ENCODE measurements around the gene FRMD1. TPM values are rescaled to one million over a fixed set of nuclear protein-coding genes. Genes with fewer than 3 reads are reported as not detected.

FRMD1 gene
- total and polyA plus RNA-seq, 2 donors (not counting 3 experiments of a cell fraction or from before 2014, with no cell fraction given), result not detected

GRCh38 chr6:168028181-168028580 is 50.8 kb downstream of the FRMD1 start:
- DNase-seq (ENCODE audit: low read depth, low spot score) (no peak), FAIRE-seq (no peak)
- POLR2A ChIA-PET, result no interaction called here
- Histone ChIP-seq H3K9me1 (replicated peaks; ENCODE audit: control insufficient read depth, extremely low read depth, insufficient read depth, low read length) (no peaks in the 10 kb centered on the region), H3K4me1 (ENCODE audit: control insufficient read depth, extremely low read depth, insufficient read depth, low read length) (peaks cover 14% of the 10 kb centered on the region), H3K4me2 (ENCODE audit: insufficient read depth, low read length) (no peak overlapping the region), H3K4me3 (replicated peaks in 1 of 3; ENCODE audit: insufficient read depth in 1 of 3, low read depth in 1 of 3, low read length in 3 of 3) (no peak overlapping the region), H2AFZ (ENCODE audit: low read depth, low read length) (no peak overlapping the region), H3K27me3 (ENCODE audit: control insufficient read depth in 2 of 2, insufficient read depth in 2 of 2, low read length in 2 of 2) (no peaks in the 10 kb centered on the region), H3K9ac (replicated peaks; ENCODE audit: extremely low read depth, insufficient read depth, low read length) (no peak overlapping the region), H3K79me2 (ENCODE audit: control insufficient read depth, insufficient read depth, low read length) (no peaks in the 10 kb centered on the region), H3K9me3 (replicated peaks; ENCODE audit: control insufficient read depth, insufficient read depth, low read length) (no peaks in the 10 kb centered on the region), H3K27ac (ENCODE audit: insufficient read depth, low read depth, low read length) (no peak overlapping the region), H4K20me1 (replicated peaks; ENCODE audit: control insufficient read depth, extremely low read depth, insufficient read depth, low read length) (no peaks in the 10 kb centered on the region), H3K36me3 (ENCODE audit: control insufficient read depth in 2 of 2, extremely low read depth in 1 of 2, insufficient read depth in 2 of 2, low read length in 2 of 2) (no peaks in the 10 kb centered on the region)
- CTCF ChIA-PET, result no interaction called here
- dilution Hi-C loops (cut with MboI; ENCODE audit: extremely low pct_ligation_motif_present, low sequenced_read_pairs) (no loop called here), intact Hi-C loops (cut with micrococcal nuclease) (no loop called here)
- TF ChIP-seq JUN (IDR thresholded peaks at IDR 0.05; ENCODE audit: borderline replicate concordance, insufficient read depth, insufficient read length, low read depth) (no peak), GATA2 (IDR thresholded peaks at IDR 0.05; ENCODE audit: insufficient read depth, insufficient read length, low read depth, low read length) (no peak), CTCF (IDR thresholded peaks at IDR 0.05; ENCODE audit: extremely low read depth in 1 of 2, insufficient read depth in 1 of 2, low read depth in 1 of 2, low read length in 2 of 2) (no peak), FOS (IDR thresholded peaks at IDR 0.05; ENCODE audit: borderline replicate concordance, insufficient read depth, low read length) (no peak), EZH2 (IDR thresholded peaks at IDR 0.05; ENCODE audit: borderline replicate concordance, low read depth, low read length, severe bottlenecking) (no peak), POLR2A (IDR thresholded peaks at IDR 0.05; ENCODE audit: low read depth, low read length) (no peak), MYC (IDR thresholded peaks at IDR 0.05; ENCODE audit: low read depth, low read length) (no peak)
- no TSS peak for BruUV-seq (replicated peaks)

- dilution Hi-C loops (cut with MboI; ENCODE audit: extremely low pct_ligation_motif_present, low sequenced_read_pairs), result no loop called here
- Histone ChIP-seq H3K9ac (replicated peaks; ENCODE audit: extremely low read depth, insufficient read depth, low read length) (no peak overlapping the region), H3K79me2 (ENCODE audit: control insufficient read depth, insufficient read depth, low read length) (no peaks in the 10 kb centered on the region), H3K9me3 (replicated peaks; ENCODE audit: control insufficient read depth, insufficient read depth, low read length) (no peaks in the 10 kb centered on the region), H3K9me1 (replicated peaks; ENCODE audit: control insufficient read depth, extremely low read depth, insufficient read depth, low read length) (no peaks in the 10 kb centered on the region), H3K4me1 (ENCODE audit: control insufficient read depth, extremely low read depth, insufficient read depth, low read length) (peaks cover 9% of the 10 kb centered on the region), H2AFZ (ENCODE audit: low read depth, low read length) (no peak overlapping the region), H3K27ac (ENCODE audit: insufficient read depth, low read depth, low read length) (no peak overlapping the region), H3K27me3 (ENCODE audit: control insufficient read depth in 2 of 2, insufficient read depth in 2 of 2, low read length in 2 of 2) (no peaks in the 10 kb centered on the region), H3K4me2 (ENCODE audit: insufficient read depth, low read length) (no peak overlapping the region), H4K20me1 (replicated peaks; ENCODE audit: control insufficient read depth, extremely low read depth, insufficient read depth, low read length) (no peaks in the 10 kb centered on the region), H3K4me3 (replicated peaks in 1 of 3; ENCODE audit: insufficient read depth in 1 of 3, low read depth in 1 of 3, low read length in 3 of 3) (no peak overlapping the region), H3K36me3 (ENCODE audit: control insufficient read depth in 2 of 2, extremely low read depth in 1 of 2, insufficient read depth in 2 of 2, low read length in 2 of 2) (no peaks in the 10 kb centered on the region)
- no peak for FAIRE-seq
- no peak for DNase-seq (ENCODE audit: low read depth, low spot score)
- TF ChIP-seq POLR2A (IDR thresholded peaks at IDR 0.05; ENCODE audit: low read depth, low read length), result no peak
- no peak for TF ChIP-seq MYC (IDR thresholded peaks at IDR 0.05; ENCODE audit: low read depth, low read length)
- no peak for TF ChIP-seq POLR2AphosphoS5 (IDR thresholded peaks at IDR 0.05; ENCODE audit: insufficient read depth, low read depth, low read length)
- no peak for TF ChIP-seq CTCF (IDR thresholded peaks at IDR 0.05; ENCODE audit: extremely low read depth in 1 of 2, insufficient read depth in 1 of 2, low read depth in 1 of 2, low read length in 2 of 2)
- TF ChIP-seq FOS (IDR thresholded peaks at IDR 0.05; ENCODE audit: borderline replicate concordance, insufficient read depth, low read length), result no peak
- no peak for TF ChIP-seq MAX (IDR thresholded peaks at IDR 0.05; ENCODE audit: insufficient read depth, insufficient read length)
- TF ChIP-seq EZH2 (IDR thresholded peaks at IDR 0.05; ENCODE audit: borderline replicate concordance, low read depth, low read length, severe bottlenecking), result no peak
- no peak for TF ChIP-seq GATA2 (IDR thresholded peaks at IDR 0.05; ENCODE audit: insufficient read depth, insufficient read length, low read depth, low read length)
- TF ChIP-seq JUN (IDR thresholded peaks at IDR 0.05; ENCODE audit: borderline replicate concordance, insufficient read depth, insufficient read length, low read depth), result no peak
- no TSS peak for BruUV-seq (replicated peaks)
- CTCF ChIA-PET, result no interaction called here
- POLR2A ChIA-PET, result no interaction called here
- intact Hi-C loops (cut with micrococcal nuclease), result no loop called here
These were observed 51.5 kb downstream of the FRMD1 start for GRCh38 chr6:168027521-168027920.
